Measurements from ENCODE around the gene GRIFIN. TPM values are rescaled to one million over a fixed set of nuclear protein-coding genes. Genes with fewer than 3 reads are reported as not detected.

GRIFIN gene
- total and polyA plus RNA-seq, 2 donors (not counting 1 experiment from before 2014, with no cell fraction given), result not detected

- CTCF ChIA-PET, result interaction anchor here (4.8 to 5.0 kb wide), 2 partner anchors 11 to 16 kb away, joined by 23 to 34 read pairs; no protein-coding TSS in a partner anchor
- H3K4me1 ChIP-seq (ENCODE audit: control insufficient read depth in 2 of 2, insufficient read depth in 2 of 2, low read length in 2 of 2), result peaks cover 57 to 68% of the 10 kb centered on the region in 2 donors
- Mint-ChIP-seq H3K27ac (peak overlapping the region; percentile 99), H3K9me3 (ENCODE audit: insufficient read depth) (no peaks in the 10 kb centered on the region), H3K4me3 (peak overlapping the region; percentile 88), H3K27me3 (no peaks in the 10 kb centered on the region), H3K4me1 (peaks cover 66% of the 10 kb centered on the region)
- peak overlapping the region; percentile 29 for H2AFZ ChIP-seq (ENCODE audit: insufficient read depth, low read depth, low read length, poor library complexity, severe bottlenecking)
- H3K4me2 ChIP-seq (replicated peaks; ENCODE audit: low read depth, low read length, poor library complexity, severe bottlenecking), result peak overlapping the region; percentile 93
- H3K9ac ChIP-seq (ENCODE audit: low read length), result no peak overlapping the region
- intact Hi-C loops (cut with micrococcal nuclease), result no loop called here
- POLR2A ChIA-PET, result interaction anchor here (0.9 to 7.5 kb wide), 2 partner anchors 12 to 96 kb away, joined by 4 to 340 read pairs; partner anchors contain the start of gene LFNG
- no peak overlapping the region for H3K4me3 ChIP-seq (ENCODE audit: control extremely low read depth in 1 of 5, extremely low read depth in 1 of 5, insufficient read depth in 1 of 5, low read depth in 2 of 5, low read length in 4 of 5)
- ATAC-seq (ENCODE audit: low read depth) (no peak), DNase-seq (no peak)
- H3K27ac ChIP-seq (ENCODE audit: low read length in 2 of 2), result peak overlapping the region; percentile 99 to 100
- H4K20me1 ChIP-seq (ENCODE audit: control insufficient read depth, insufficient read depth, low read length, poor library complexity, severe bottlenecking), result no peaks in the 10 kb centered on the region
- H3K27me3 ChIP-seq (replicated peaks in 1 of 4; ENCODE audit: control extremely low read depth in 1 of 4, control insufficient read depth in 3 of 4, insufficient read depth in 4 of 4, low read length in 3 of 4), result no peaks in the 10 kb centered on the region
- WGBS (ENCODE audit: insufficient coverage), result 100% methylated on average over 2 of the region's 3 CpGs
- no peaks in the 10 kb centered on the region for H3K36me3 ChIP-seq (replicated peaks in 1 of 2; ENCODE audit: control extremely low read depth in 1 of 2, control insufficient read depth in 1 of 2, extremely low read depth in 1 of 2, insufficient read depth in 2 of 2, low read length in 1 of 2)
- TF ChIP-seq CTCF (IDR thresholded peaks at IDR 0.05) (no peak), EZH2 (IDR thresholded peaks at IDR 0.05; ENCODE audit: borderline replicate concordance, insufficient read depth, low read depth, low read length, poor library complexity, severe bottlenecking) (no peak)
- H3K9me3 ChIP-seq (ENCODE audit: control extremely low read depth in 1 of 3, control insufficient read depth in 2 of 3, insufficient read depth in 1 of 3, low read length in 2 of 3), result no peaks in the 10 kb centered on the region
- H3K79me2 ChIP-seq (ENCODE audit: control insufficient read depth, insufficient read depth, low read length), result peaks cover 25% of the 10 kb centered on the region
These were observed 36.5 kb upstream of the GRIFIN start for GRCh38 chr7:2512713-2513112.

GRCh38 chr7:2512179-2512661 is 36.0 kb upstream of the GRIFIN start:
- CTCF ChIA-PET, result interaction anchor here (3.7 to 5.0 kb wide), 3 partner anchors 8 to 17 kb away, joined by 21 to 34 read pairs (median 23); no protein-coding TSS in a partner anchor
- DNase-seq (peak; percentile 81), ATAC-seq (ENCODE audit: low read depth) (no peak)
- Histone ChIP-seq H3K27me3 (replicated peaks in 1 of 4; ENCODE audit: control extremely low read depth in 1 of 4, control insufficient read depth in 3 of 4, insufficient read depth in 4 of 4, low read length in 3 of 4) (no peaks in the 10 kb centered on the region), H3K9ac (ENCODE audit: low read length) (peak overlapping the region; percentile 70), H4K20me1 (ENCODE audit: control insufficient read depth, insufficient read depth, low read length, poor library complexity, severe bottlenecking) (no peaks in the 10 kb centered on the region), H3K9me3 (ENCODE audit: control extremely low read depth in 1 of 3, control insufficient read depth in 2 of 3, insufficient read depth in 1 of 3, low read length in 2 of 3) (no peaks in the 10 kb centered on the region), H2AFZ (ENCODE audit: insufficient read depth, low read depth, low read length, poor library complexity, severe bottlenecking) (peak overlapping the region; percentile 29), H3K4me1 (ENCODE audit: control insufficient read depth in 2 of 2, insufficient read depth in 2 of 2, low read length in 2 of 2) (peaks cover 60 to 71% of the 10 kb centered on the region in 2 donors), H3K27ac (ENCODE audit: low read length in 2 of 2) (peak overlapping the region; percentile 99 to 100), H3K79me2 (ENCODE audit: control insufficient read depth, insufficient read depth, low read length) (peaks cover 27% of the 10 kb centered on the region), H3K4me3 (ENCODE audit: control extremely low read depth in 1 of 5, extremely low read depth in 1 of 5, insufficient read depth in 1 of 5, low read depth in 2 of 5, low read length in 4 of 5) (peak overlapping the region in 3 of 5 experiments; percentile 37 to 51 (median 41)), H3K4me2 (replicated peaks; ENCODE audit: low read depth, low read length, poor library complexity, severe bottlenecking) (peak overlapping the region; percentile 93), H3K36me3 (replicated peaks in 1 of 2; ENCODE audit: control extremely low read depth in 1 of 2, control insufficient read depth in 1 of 2, extremely low read depth in 1 of 2, insufficient read depth in 2 of 2, low read length in 1 of 2) (no peaks in the 10 kb centered on the region)
- 14% methylated on average over 9 of the region's 12 CpGs for WGBS (ENCODE audit: insufficient coverage)
- Mint-ChIP-seq H3K9me3 (ENCODE audit: insufficient read depth) (no peaks in the 10 kb centered on the region), H3K27me3 (no peaks in the 10 kb centered on the region), H3K4me1 (peaks cover 65% of the 10 kb centered on the region), H3K4me3 (peak overlapping the region; percentile 88), H3K27ac (peak overlapping the region; percentile 99)
- POLR2A ChIA-PET, result interaction anchor here (0.9 to 7.5 kb wide), 4 partner anchors 12 to 121 kb away, joined by 4 to 340 read pairs (median 6); partner anchors contain the start of gene LFNG
- intact Hi-C loops (cut with micrococcal nuclease), result no loop called here
- TF ChIP-seq CTCF (IDR thresholded peaks at IDR 0.05), result no peak
- no peak for TF ChIP-seq EZH2 (IDR thresholded peaks at IDR 0.05; ENCODE audit: borderline replicate concordance, insufficient read depth, low read depth, low read length, poor library complexity, severe bottlenecking)
